HTR-8/SVneo (cell line): ENCODE results near the gene MEOX1.

Source experiments
- DNase-seq: peaks from one replicate; pipeline ENCODE4 v3.0.0; 2011; ENCODE audit warnings: low spot score, mixed read lengths; ENCODE audit not compliant: insufficient read length
- FAIRE-seq: peaks from 2 replicates; lab custom pipeline; 2011; peaks lifted over from hg19 to GRCh38; lab: Jason Lieb, UNC

The MEOX1 gene

DNA sequence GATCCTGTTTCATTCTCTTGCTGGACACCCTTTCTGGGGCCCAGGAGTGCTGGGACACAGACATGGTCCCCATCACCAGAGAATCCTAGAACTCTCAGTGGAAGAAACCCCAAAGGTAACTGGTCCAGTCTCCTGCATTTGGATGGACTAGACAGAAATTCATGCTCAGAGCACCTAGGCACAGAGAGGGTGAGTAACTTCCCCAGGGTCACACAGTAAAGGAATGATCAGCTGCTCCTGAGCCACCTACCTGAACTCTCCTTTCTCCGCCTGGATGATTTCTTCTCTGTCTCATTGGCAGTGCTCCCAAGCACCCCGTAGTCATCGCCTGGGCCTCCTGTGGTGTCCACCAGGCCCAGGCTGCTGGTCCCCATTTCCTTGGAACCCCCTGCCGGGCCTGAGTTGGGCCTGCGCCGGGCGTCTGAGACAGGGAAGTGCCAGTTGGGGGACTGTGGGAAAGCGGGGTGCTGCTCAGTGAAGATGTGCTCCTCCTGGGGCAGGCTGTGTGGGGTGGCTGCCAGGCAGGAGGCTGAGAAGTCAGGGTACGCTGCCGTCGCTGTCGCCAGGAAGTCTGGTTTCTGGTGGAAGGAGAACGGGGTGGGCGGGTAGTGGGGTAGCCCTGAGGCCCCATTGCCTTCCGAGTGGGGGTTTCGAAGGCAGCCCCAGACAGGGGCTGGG is 767 bp downstream of the MEOX1 start:
- no peak for DNase-seq
- no peak for FAIRE-seq

DNA sequence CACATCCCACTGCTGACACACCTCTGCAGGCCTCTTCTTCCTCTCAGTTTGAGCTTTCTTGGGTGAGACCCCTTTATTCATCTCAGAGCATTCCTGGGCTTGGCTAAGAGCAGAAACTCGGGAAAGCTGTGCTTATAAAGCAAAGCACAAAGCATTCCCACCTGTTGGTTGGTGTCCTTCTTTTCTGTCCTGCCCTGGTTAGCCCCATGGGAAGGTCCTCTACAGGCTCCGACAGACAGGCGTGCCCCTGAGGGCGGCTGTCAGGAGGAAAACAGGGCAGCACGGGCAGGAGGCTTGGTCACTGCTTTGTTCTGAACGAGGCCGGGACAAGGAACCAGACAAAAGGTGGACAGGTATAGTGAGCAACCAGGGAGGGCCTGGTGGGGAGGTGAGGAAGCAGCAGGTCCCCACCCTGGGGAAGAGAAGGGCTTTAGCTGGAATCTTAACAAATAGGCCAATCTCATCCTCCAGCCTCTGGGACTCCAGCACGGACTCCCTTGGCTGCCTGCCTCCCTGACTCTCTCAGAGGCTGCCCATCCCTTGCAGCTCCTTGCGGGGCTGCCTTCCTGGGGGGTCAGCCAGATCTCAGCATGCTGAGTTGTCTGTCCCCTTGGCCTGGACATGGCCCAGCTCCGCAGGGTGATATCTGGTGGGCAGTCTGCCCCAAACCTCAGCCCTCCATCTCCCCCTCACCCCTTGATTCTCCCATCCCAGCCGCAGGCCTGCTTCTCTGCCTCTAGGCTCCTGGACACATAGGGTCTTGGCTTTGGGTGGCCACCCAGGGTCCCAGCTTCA is 1.7 kb downstream of the MEOX1 start:
- DNase-seq (no peak), FAIRE-seq (no peak)

DNA sequence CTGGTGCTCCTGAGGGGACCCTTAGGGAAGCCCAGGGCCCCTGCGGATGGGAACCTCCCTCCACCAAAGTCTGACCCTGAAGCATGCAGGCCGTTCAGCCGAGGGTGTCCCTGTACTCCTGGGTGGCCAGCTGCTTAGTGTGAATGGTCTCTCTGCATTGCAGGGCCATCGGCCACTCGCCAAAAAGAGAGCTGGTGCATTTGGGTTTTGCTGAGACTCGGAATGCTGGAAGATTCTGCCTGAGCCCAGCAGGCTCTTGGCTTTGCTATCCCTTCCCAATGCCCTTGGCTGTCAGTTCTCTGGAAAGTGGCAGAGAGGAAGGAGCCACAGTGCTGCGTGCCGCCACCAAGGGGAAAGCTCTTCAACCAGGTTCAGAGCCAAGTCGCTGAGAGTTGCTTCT is 2.8 kb downstream of the MEOX1 start:
- no peak for DNase-seq
- no peak for FAIRE-seq

DNA sequence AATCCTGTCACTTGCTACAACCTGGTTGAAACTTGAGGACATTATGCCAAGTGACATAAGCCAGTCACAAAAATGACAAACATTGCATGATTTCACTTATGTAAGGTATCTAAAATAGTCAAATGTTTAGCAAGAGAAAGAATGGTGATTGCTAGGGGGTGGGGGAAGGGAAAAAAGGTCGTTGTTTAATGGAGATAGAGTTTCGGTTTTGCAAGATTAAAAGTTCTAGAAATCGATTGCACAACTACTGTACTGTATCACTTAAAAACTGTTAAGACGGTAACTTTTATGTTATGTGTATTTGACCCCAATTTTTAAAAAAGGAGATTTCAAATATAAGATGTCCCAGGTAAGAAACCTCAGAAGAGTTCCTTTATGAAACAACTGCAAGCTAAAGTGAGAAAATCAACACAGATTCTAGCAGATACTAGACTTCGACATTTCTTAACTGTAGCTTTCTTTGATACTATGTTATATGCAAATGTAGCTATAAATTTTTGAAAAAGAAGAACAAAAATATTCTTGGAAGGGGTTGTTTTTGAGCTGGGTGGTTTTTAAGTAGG is 5.9 kb downstream of the MEOX1 start:
- DNase-seq (no peak), FAIRE-seq (no peak)

DNA sequence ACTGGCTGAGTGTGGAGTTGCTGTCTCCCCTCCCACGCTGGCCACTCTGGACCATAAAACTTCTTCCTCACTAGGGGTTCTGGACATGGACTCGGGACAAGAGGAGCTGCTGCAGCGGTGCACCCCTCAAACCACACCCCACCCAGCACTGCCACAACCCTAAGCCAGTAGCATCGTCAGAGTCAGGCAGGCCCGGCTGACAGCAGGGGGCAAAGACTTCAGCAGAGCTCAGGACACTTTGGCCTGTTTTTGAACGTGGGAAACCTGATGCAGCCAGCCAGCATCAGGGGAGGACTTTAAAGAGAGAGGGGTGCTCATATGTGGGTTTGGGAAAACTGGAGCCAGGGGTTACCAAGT is 9.6 kb downstream of the MEOX1 start:
- FAIRE-seq = no peak

DNA sequence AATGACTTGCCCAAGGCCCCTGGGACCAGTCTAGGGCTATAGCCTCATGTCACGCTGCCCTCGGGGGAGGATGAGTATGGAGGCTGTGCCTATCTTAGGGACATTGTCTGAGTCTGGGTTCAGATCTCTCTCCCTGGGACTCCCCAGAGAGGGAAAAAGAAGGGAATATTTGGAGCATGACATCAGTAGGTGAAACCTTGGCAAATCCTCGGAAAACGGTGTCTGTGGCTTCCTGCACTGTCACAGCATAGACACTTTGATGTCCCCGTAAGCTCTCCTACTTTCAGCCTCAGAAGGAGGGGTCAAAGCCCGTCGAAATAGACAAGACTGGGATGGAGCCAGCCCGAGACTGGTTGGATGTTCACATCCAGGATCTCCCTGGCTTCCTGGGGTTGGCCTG is 11.3 kb downstream of the MEOX1 start:
- DNase-seq = no peak
- FAIRE-seq = peak; percentile 36

More for the DNA sequence above, 9.6 kb downstream of the MEOX1 start:
- no peak for DNase-seq

DNA sequence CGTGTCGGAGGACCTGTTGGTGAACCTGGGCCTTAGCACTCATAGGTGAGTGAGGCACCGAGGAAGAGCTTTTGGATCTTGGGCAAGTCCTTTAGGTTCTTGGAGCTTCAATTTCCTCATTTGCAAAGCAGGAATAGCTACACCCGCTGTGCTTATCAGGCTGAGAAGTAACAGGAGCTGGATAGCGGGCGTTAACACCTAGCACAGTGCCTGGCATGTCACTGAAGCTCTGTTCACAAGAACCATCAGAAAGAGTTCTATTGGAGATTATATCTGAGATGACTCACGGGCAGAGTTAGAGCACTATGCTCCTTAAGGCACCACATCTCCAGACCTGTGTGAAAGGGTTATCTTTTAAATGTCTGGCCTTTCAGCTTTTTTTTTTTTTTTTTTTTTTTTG is 12.8 kb downstream of the MEOX1 start:
- DNase-seq (no peak), FAIRE-seq (no peak)

DNA sequence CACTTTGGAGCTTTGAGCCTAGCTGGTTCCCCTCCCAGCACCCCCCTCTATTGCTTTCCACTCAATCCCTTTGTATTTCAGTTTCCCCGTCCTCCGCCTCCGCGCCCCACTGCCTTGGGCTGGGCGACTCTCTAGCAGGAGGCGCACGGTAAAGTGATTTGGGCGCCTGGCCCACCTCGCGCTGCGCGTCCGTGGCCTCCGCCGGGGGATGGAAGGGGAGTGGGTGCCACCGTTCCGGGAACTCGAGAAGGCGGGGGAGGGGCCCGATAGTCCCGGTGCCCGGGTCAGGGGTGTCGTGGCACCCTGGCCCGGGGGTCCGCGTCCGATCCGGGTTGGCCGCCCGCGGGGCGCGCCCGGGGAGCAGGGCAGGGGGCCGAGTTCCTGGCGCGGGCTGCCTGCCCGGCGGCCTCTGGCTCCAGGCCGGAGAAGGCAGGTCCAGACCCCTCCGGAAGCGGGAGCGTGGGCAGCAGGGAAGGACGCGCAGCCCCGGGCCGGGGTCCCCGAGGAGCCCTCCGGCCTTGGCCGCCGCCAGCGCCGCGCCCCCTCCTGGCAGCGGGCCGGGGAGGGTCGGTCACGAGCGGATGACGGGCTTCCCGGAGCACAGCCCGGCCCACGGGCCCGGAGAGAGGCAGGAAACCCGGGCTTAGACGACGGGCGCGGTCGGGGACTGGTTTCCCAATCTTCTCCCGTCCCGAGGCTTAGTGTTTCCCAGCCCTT is 15.8 kb downstream of the MEOX1 start:
- FAIRE-seq (no peak), DNase-seq (no peak)

DNA sequence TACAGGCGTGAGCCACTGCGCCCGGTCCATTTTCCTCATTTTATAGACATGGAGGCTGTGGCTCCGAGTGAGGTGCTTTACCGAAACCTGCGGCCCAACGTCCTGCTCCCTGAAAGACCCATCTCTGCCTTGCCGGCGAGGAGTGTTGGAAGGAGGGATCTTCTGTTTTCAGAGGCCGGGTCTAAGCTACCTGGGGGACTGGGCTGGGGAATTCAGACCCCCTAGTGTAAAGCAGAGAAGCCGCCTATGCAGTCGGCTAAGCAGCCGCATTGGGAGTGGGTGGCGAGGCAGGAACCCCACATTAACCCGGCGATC is 16.3 kb downstream of the MEOX1 start:
- FAIRE-seq = no peak
- DNase-seq = no peak

DNA sequence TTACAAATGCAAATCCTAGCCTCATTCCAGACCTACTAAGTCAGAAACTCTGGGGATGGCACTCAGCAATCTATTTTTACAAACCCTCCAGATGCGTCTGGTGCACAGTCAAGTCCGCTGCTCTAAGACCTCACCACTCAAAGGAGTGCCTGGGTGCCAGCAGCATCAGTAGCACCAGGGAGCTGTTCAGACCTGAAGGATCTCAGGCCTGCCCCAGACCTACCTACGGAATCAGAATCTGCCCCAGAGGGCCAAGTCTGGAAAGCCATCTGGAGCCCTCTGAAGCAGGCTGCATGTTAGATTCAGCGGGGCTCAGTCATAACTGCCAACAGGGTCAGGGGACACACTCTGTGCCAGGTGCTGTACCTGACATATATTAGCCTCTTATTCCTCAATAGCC is 17.6 kb downstream of the MEOX1 start:
- no peak for FAIRE-seq
- DNase-seq = no peak

DNA sequence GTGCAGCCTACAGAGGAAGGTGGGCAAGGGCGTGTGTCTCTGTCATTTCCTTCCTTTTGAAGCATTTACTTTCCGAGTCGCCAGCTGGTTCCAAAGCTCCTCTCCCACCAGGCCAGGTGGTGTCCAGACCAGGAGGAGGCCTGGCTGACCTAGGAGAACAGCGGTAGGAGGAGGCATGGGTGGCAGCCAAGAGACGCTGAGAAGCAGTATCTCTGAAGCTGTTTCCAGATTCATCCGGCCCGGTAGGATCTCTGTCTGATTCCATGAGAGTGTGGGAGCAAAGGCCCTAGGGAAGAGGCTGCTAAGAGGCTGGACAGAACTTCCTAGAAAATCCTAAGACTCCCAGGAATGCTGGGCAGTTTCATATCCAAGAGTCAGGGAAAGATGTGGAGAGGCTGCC is 20.3 kb downstream of the MEOX1 start:
- FAIRE-seq = no peak

DNA sequence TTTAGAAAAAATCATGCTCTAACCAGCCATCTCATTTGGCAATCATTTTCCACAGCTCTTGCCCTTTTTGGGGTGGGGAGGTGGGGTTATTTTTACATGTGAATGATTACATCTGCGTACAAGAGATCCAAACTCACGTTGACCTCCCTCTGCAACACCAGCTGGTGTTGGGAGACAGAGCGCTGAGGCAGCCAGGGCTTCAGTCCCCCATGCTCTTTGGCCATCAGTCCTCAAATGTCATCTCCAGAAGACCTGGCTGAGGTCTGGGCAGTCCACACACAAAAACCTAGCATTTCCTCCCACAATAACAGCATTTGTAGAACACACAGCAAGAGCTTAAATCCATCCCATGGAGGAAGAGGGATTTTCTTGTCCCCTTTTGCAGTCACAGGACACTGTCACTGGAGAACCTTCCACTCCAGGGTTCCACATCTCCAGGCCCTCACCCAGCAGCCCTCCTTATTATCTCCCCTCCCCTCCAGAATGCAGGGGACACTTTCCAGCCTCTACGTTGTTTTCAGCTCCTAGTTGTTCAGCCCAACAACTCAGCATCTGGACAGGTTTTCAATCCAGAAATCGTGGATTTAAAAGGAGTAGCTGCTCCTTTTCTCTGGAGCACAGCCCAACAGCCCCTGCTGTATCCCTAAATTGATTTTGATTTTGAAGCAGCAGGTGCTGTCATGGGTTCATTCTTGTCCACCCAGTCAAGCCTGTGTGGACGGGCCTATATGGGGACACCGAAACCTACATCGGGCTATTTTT is 21.1 kb downstream of the MEOX1 start:
- no peak for FAIRE-seq

More for the DNA sequence above, 20.3 kb downstream of the MEOX1 start:
- no peak for DNase-seq

DNA sequence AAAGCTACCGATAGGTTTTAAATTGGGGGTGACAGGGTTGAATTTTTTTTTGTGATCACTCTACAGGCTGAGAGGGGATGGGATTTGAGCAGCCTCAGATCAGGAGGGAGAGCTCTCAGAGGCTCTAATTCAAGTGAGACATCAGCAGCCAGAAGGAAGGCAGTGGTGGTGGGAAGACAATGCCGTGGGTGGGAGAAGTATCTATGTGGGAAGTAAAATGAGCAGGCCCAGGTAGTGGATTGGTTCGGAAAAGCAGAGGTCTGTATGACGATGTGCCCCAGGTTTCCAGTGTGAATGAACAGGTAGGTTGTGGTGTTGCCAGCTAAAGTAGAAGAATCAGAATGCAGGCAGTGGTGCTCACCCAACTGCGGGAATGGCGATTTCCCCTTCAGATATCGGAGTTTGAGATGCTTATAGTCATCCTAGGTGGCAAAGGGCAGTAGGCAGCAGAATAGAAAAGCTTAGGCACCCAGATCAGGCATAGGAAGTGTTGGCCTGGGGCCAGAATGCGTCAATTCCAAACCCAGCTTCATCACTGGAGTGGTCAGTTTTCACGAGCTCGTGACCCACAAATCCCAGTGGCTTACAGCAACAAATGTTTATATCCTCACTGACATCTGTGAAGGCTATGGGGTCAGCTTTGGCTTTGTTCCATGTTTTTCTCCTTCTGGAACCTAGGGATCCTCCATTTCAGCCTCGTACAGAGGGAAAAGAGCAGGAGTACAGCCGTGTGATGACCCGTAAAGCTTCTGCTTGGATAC is 24.0 kb downstream of the MEOX1 start:
- no peak for FAIRE-seq

More for the DNA sequence above, 21.1 kb downstream of the MEOX1 start:
- DNase-seq = no peak

DNA sequence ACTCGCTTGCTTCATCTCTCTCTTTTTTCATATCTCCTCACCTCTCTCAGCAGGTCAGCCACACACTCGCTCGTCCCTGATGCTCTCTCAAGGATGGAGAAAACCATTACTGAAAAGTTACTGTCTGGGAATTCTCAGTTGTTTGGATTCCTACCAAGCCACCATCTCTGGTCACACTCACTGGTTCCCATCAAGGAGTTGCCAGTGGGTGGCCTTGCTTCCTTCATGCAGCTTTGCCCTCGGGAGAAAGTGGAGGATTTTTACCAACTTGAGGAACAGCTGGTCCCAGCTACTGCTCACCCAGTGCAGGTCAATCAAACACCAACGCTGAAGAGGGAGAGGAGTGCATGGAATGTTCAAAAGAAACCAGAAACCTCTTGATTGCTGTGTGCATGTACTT is 25.3 kb downstream of the MEOX1 start:
- DNase-seq (no peak), FAIRE-seq (no peak)

More for the DNA sequence above, 24.0 kb downstream of the MEOX1 start:
- DNase-seq = no peak

DNA sequence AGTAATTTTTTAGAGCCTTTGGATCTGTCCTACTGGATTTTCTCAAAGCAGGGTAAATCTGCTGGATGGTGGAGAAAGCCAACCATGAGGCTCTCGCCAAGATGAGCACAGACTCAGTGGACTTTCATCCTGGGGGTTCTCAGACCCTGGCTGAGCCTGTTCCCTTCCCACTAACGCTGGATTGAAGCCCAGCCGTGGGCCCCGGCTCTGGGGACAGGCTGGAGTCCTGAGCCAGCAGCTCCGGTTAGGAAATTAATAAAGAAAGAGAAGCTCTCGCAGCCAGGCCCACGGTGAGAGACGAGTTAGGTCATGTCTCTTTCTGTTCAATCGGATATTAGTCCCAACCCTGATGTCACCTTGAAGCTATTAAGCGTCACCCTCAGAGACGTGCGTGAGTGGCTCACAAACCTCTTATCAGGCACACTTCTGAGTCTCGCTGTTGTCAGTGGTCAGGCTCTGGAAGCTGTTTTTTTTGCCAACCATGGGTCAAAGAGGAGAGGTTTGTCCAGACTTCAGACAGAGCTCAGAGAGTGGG is 27.1 kb downstream of the MEOX1 start:
- DNase-seq (no peak), FAIRE-seq (no peak)

DNA sequence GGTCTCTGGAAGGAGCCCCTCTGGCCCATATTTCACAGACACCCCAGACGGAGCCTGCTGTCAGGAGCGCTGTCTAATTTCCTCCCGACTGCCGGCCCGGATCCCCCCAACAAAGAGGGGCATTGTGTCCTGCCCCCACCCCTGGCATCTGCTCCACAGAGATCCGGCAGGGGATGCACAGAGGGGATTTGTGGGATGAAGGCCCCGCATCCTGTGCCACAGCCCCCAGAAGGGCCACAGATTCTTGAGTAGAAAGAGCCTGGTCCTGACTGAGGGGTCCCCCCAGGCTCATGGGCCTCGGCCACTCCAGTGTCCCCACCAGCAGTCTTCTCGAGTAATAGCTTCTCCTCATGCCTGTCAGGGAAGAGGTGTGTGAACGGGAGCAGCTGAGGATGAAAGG is 29.5 kb downstream of the MEOX1 start:
- DNase-seq (no peak), FAIRE-seq (no peak)

DNA sequence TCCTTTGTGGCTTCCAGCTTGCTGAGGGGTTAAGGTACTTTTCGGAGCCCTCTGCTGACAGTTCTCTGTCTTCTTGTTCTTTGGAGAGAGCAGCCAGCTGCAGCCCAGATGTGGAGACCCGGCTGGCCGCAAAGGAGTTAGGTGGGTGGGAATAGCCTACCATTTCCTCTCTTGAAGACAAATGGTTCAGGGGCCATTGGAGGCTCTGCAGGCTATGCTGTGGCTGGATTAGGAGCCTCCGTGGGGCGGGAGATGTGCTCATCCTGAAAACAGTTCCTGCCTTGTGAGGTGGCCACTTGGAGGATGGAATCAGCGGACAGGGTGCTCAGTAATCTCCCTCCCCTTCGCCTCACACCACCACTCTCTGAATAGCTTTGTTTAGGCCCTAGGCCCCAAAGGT is 30.3 kb downstream of the MEOX1 start:
- no peak for DNase-seq
- FAIRE-seq = no peak

DNA sequence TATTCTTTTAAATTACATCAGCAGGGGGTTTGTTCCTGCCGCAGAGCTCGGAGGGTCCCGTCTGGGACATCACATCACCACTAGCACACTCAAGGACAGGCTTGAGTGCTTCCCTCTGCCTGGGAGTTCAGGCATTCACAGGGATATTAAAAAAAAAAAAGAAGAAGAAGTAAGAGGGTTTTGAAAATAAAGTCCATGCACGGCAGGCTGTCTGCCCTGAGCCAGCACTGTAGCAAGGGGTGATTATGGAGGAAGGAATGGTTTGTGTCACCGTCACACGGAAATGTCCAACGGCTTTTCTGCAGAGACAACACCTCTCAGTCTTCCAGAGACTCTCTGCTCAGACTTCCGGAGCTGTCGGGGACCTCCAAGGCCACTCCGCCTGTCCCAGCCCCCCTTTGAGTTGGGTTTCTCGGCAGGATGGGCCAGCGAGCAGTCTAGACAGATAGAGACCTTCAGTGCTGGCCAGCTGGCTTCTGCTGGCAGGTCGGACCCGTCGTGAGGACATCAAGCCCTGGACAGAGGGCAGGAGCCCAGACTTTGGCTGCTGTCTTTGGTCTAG is 33.6 kb downstream of the MEOX1 start:
- FAIRE-seq (no peak), DNase-seq (no peak)

DNA sequence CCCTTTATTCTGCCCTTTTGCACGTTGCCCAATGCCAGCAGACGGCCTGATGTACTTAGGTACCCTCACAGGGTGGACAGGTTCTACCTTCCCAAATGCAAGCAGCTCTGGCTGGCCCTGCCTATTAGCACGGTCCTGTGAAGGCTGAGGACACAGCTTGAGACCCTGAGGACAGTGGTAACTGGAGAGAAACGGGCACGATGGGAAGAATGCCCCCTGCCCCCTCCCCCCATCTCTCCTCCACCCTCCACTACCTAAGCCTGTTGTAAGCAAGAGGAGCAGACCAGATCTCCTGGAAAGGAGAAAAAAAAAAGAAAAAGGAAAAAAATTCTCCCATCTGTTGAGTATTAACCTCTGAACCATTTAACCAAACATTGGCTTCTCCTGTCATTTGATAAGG is 34.1 kb downstream of the MEOX1 start:
- FAIRE-seq = no peak
- no peak for DNase-seq
